ENCODE results near the gene UNC13A.

UNC13A gene

GRCh38 chr19:17618936-17619335, 69.2 kb downstream of the UNC13A start:
- no peak for TF ChIP-seq CTCF (IDR thresholded peaks at IDR 0.05; ENCODE audit: extremely low read depth, missing control alignments)
- DNase-seq (ENCODE audit: low spot score), result no peak

GRCh38 chr19:17618281-17618903, 69.8 kb downstream of the UNC13A start:
- TF ChIP-seq CTCF (IDR thresholded peaks at IDR 0.05; ENCODE audit: extremely low read depth, missing control alignments), result no peak
- DNase-seq (ENCODE audit: low spot score), result no peak

- TF ChIP-seq CTCF (IDR thresholded peaks at IDR 0.05; ENCODE audit: extremely low read depth, missing control alignments), result no peak
- DNase-seq (ENCODE audit: low spot score), result no peak
Measured at GRCh38 chr19:17617807-17618192, 70.4 kb downstream of the UNC13A start.

- no peak for TF ChIP-seq CTCF (IDR thresholded peaks at IDR 0.05; ENCODE audit: extremely low read depth, missing control alignments)
- peak; percentile 77 for DNase-seq (ENCODE audit: low spot score)
Measured at GRCh38 chr19:17616961-17617806, 71.0 kb downstream of the UNC13A start.

DNA sequence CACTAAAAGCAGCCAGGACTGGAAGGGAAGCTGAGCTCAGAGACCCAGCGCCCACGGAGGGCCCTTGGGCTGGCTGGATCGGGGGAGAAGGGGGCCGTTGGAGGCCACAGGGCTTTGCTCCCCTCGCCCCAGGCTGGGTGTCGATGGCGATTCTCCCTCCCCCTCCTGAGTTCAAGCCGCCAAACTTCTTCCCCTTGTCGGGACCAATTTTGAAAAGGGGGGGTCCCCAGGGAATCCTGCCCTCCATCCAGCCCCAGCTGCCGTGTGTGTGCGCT, 71.5 kb downstream of the UNC13A start:
- TF ChIP-seq CTCF (IDR thresholded peaks at IDR 0.05; ENCODE audit: extremely low read depth, missing control alignments), result no peak
- DNase-seq (ENCODE audit: low spot score), result no peak

GRCh38 chr19:17615889-17616685, 72.1 kb downstream of the UNC13A start:
- no peak for DNase-seq (ENCODE audit: low spot score)
- TF ChIP-seq CTCF (IDR thresholded peaks at IDR 0.05; ENCODE audit: extremely low read depth, missing control alignments), result no peak

GRCh38 chr19:17614476-17614875, 73.7 kb downstream of the UNC13A start:
- DNase-seq (ENCODE audit: low spot score), result no peak
- no peak for TF ChIP-seq CTCF (IDR thresholded peaks at IDR 0.05; ENCODE audit: extremely low read depth, missing control alignments)
